ENCODE measurements around the gene FAM76B.

- TF ChIP-seq EP300 (IDR thresholded peaks at IDR 0.05) (no peak), CTCF (IDR thresholded peaks at IDR 0.05) (no peak), POLR2A (IDR thresholded peaks at IDR 0.05) (no peak)
Measured at GRCh38 chr11:95766701-95767100, 22.9 kb downstream of the FAM76B start.

Measured in stomach (tissue), 4 donors.